Measurements from ENCODE around the gene NUSAP1. TPM values are rescaled to one million over a fixed set of nuclear protein-coding genes. Genes with fewer than 3 reads are reported as not detected.
"Not testable (repeated sequence)": the region's sequence is repeated elsewhere in the genome, so short reads cannot be mapped to it uniquely, and the experiment has no call there.

NUSAP1 gene
- total RNA-seq, result 13.5 and 14.4 TPM in 2 replicates

- Mint-ChIP-seq H3K4me3 (peak within 1 kb of the TSS; percentile 100), H3K36me3 (ENCODE audit: low read depth) (peaks cover 9% of the 10 kb centered on the region), H3K27me3 (no peaks in the 10 kb centered on the region), H3K4me1 (peaks cover 31% of the 10 kb centered on the region), H3K9me3 (no peaks in the 10 kb centered on the region), H3K27ac (peak within 1 kb of the TSS; percentile 97)
- intact Hi-C loops (cut with micrococcal nuclease), result loop anchor here (1.0 to 2.0 kb wide), 10 partner anchors 41 to 768 kb away; partner anchors contain the start of genes CCDC32, CHP1, MGA and NDUFAF1
- POLR2A ChIA-PET, result interaction anchor here (0.5 to 2.5 kb wide), 12 partner anchors 9 to 462 kb away, joined by 3 to 24 read pairs (median 4); partner anchors contain the start of genes CHP1, EXD1 and INO80
- TF ChIP-seq CTCF (IDR thresholded peaks at IDR 0.05), result no peak
- CTCF ChIA-PET, result interaction anchor here (0.8 to 1.6 kb wide), 5 partner anchors 45 to 428 kb away, joined by 3 to 7 read pairs (median 3); partner anchors contain the start of genes CHP1 and EXD1
- DNase-seq, result peak; percentile 88
- ATAC-seq (ENCODE audit: low read depth), result peak; percentile 94
Observed at GRCh38 chr15:41332194-41333025, at the start of gene NUSAP1, which contains the start of gene OIP5. NUSAP1 (plus strand) TSS chr15:41332881; CDS start chr15:41332958, 77 bp downstream. OIP5 (minus strand) TSS chr15:41332591; CDS start chr15:41332561, 30 bp downstream.

GRCh38 chr15:41282980-41283652, 49.6 kb upstream of the NUSAP1 start:
- Mint-ChIP-seq H3K27ac (peak overlapping the region; percentile 94), H3K36me3 (ENCODE audit: low read depth) (peaks cover 54% of the 10 kb centered on the region), H3K4me3 (peak overlapping the region; percentile 93), H3K4me1 (peaks cover 39% of the 10 kb centered on the region)
- ATAC-seq (ENCODE audit: low read depth); H3K27me3 Mint-ChIP-seq; H3K9me3 Mint-ChIP-seq: not testable (repeated sequence)
- peak; percentile 38 for DNase-seq
- ChIA-PET CTCF (interaction anchor here (0.9 kb wide), 1 partner anchor 52 kb away, joined by 3 read pairs; the partner anchor contains the start of gene CHP1), POLR2A (interaction anchor here (0.6 to 2.6 kb wide), 12 partner anchors 8 to 377 kb away, joined by 3 to 30 read pairs (median 4); partner anchors contain the start of genes CHP1, EXD1, INO80 and NUSAP1)
- intact Hi-C loops (cut with micrococcal nuclease), result loop anchor here (1.0 to 5.0 kb wide), 7 partner anchors 8 to 1824 kb away; partner anchors contain the start of genes CHP1, INO80, NDUFAF1 and NUSAP1

GRCh38 chr15:41283653-41284426, 48.8 kb upstream of the NUSAP1 start:
- no peaks in the 10 kb centered on the region for H3K9me3 Mint-ChIP-seq
- intact Hi-C loops (cut with micrococcal nuclease), result loop anchor here (1.0 to 5.0 kb wide), 8 partner anchors 7 to 1823 kb away; partner anchors contain the start of genes CHP1, INO80, NDUFAF1 and NUSAP1
- H3K4me1 Mint-ChIP-seq, result peaks cover 42% of the 10 kb centered on the region
- POLR2A ChIA-PET, result interaction anchor here (0.6 to 2.6 kb wide), 11 partner anchors 8 to 378 kb away, joined by 3 to 30 read pairs (median 4); partner anchors contain the start of genes CHP1, EXD1, INO80 and NUSAP1
- peaks cover 56% of the 10 kb centered on the region for H3K36me3 Mint-ChIP-seq (ENCODE audit: low read depth)
- peak overlapping the region; percentile 93 for H3K4me3 Mint-ChIP-seq
- DNase-seq, result peak; percentile 94
- ATAC-seq (ENCODE audit: low read depth), result peak; percentile 98
- no peak for TF ChIP-seq CTCF (IDR thresholded peaks at IDR 0.05)
- CTCF ChIA-PET, result interaction anchor here (0.9 kb wide), 1 partner anchor 53 kb away, joined by 3 read pairs; the partner anchor contains the start of gene CHP1
- H3K27me3 Mint-ChIP-seq, result no peaks in the 10 kb centered on the region
- H3K27ac Mint-ChIP-seq, result peak overlapping the region; percentile 94

GRCh38 chr15:41284427-41285177, 48.1 kb upstream of the NUSAP1 start:
- Mint-ChIP-seq H3K4me1 (peaks cover 42% of the 10 kb centered on the region), H3K9me3 (no peaks in the 10 kb centered on the region), H3K36me3 (ENCODE audit: low read depth) (peaks cover 51% of the 10 kb centered on the region), H3K27me3 (no peaks in the 10 kb centered on the region), H3K27ac (peak overlapping the region; percentile 94), H3K4me3 (peak overlapping the region; percentile 93)
- intact Hi-C loops (cut with micrococcal nuclease), result loop anchor here (2.0 to 5.0 kb wide), 3 partner anchors 133 to 1823 kb away; partner anchors contain the start of genes RTF1 and UBR1
- TF ChIP-seq CTCF (IDR thresholded peaks at IDR 0.05), result no peak
- CTCF ChIA-PET, result no interaction called here
- ATAC-seq (ENCODE audit: low read depth), result no peak
- DNase-seq, result no peak
- POLR2A ChIA-PET, result interaction anchor here (0.6 to 2.6 kb wide), 8 partner anchors 9 to 383 kb away, joined by 3 to 30 read pairs (median 4); partner anchors contain the start of genes CHP1, EXD1, NUSAP1 and OIP5
